K562 (cell line): Measurements from ENCODE around the gene DLAT. TPM values are rescaled to one million over a fixed set of nuclear protein-coding genes. Genes with fewer than 3 reads are reported as not detected.

ENCODE experiments used
- BCOR ChIP-seq: fragments of 450-650 bp; IDR thresholded peaks from 2 replicates; pipeline ENCODE4 v1.6.1; 2016
- CREB3L1 ChIP-seq: fragments of 450-650 bp; IDR thresholded peaks from 2 replicates; pipeline ENCODE4 v1.6.1; 2014; ENCODE audit warnings: low read depth, mild to moderate bottlenecking, moderate library complexity, borderline replicate concordance
- HDAC2 ChIP-seq: fragments of 450-650 bp; IDR thresholded peaks from 2 replicates; pipeline ENCODE4 v1.6.1; 2016; ENCODE audit warnings: mild to moderate bottlenecking
- LEF1 ChIP-seq: fragments of 450-650 bp; IDR thresholded peaks from 2 replicates; pipeline ENCODE4 v1.6.1; 2016; ENCODE audit warnings: mild to moderate bottlenecking
- MNT ChIP-seq, 2 experiments: fragments of 450-650 bp; conservative IDR thresholded peaks; 2 replicates each; pipeline ENCODE4 v1.6.1; 2017; ENCODE audit warnings: mild to moderate bottlenecking in 2 of 2, moderate library complexity in 2 of 2
- MXI1 ChIP-seq: IDR thresholded peaks from 2 replicates; pipeline ENCODE4 v1.6.1; 2011; ENCODE audit warnings: low read depth, mild to moderate bottlenecking, improper control_type of control experiment, low read length
- MYNN ChIP-seq, 2 experiments: sonication (generic); formaldehyde crosslinking in 1 of 2; IDR thresholded peaks; 2 replicates each; pipeline versions ENCODE4 v1.5.0 to v1.6.1; 2016 to 2020; ENCODE audit warnings: antibody characterized with exemption in 1 of 2, missing genetic modification reagents in 1 of 2
- PHF8 ChIP-seq: fragments of 200-600 bp; sonication (generic); IDR thresholded peaks from 2 replicates; pipeline ENCODE4 v1.6.1; 2012; ENCODE audit warnings: mixed run types, mild to moderate bottlenecking, inconsistent platforms, low read length, moderate library complexity, borderline replicate concordance
- POLR2B ChIP-seq: fragments of 450-650 bp; IDR thresholded peaks from 2 replicates; pipeline ENCODE4 v1.6.1; 2018; ENCODE audit warnings: low read depth; ENCODE audit not compliant: partially characterized antibody
- RHOXF2B ChIP-seq: fragments of 250-450 bp; sonication (Bioruptor Pico); conservative IDR thresholded peaks from 2 replicates; pipeline ENCODE4 v1.5.1; 2021
- SIN3B ChIP-seq: fragments of 450-650 bp; IDR thresholded peaks from 2 replicates; pipeline ENCODE4 v1.6.1; 2017; ENCODE audit warnings: low read depth, mild to moderate bottlenecking, moderate library complexity
- SOX6 ChIP-seq: fragments of 450-650 bp; IDR thresholded peaks from 2 replicates; pipeline ENCODE4 v1.6.1; 2014; ENCODE audit warnings: mild to moderate bottlenecking
- TEAD4 ChIP-seq, 2 experiments: sonication (generic) in 1 of 2; formaldehyde crosslinking in 1 of 2; IDR thresholded peaks; 2 replicates each; pipeline versions ENCODE4 v1.6.1 to v1.8.0; 2012 to 2022; ENCODE audit warnings: borderline replicate concordance in 1 of 2, inconsistent platforms in 1 of 2, low read length in 1 of 2, mild to moderate bottlenecking in 1 of 2, missing genetic modification reagents in 1 of 2
- ZFP30 ChIP-seq: fragments of 250-450 bp; sonication (Bioruptor Pico); IDR thresholded peaks from 2 replicates; pipeline ENCODE4 v1.8.0; 2022; ENCODE audit warnings: moderate library complexity, mild to moderate bottlenecking, inconsistent platforms, borderline replicate concordance
- ZNF444 ChIP-seq: fragments of 250-450 bp; sonication (Bioruptor Pico); IDR thresholded peaks from 2 replicates; pipeline ENCODE4 v1.4.0; 2020; ENCODE audit warnings: mild to moderate bottlenecking, moderate library complexity
- ZNF561 ChIP-seq: fragments of 450-650 bp; formaldehyde crosslinking; conservative IDR thresholded peaks from 2 replicates; pipeline ENCODE4 v1.4.0; 2020; ENCODE audit warnings: mild to moderate bottlenecking, moderate library complexity
- polyA plus RNA-seq, 8 experiments: library from polyadenylated mRNA; depleted of rRNA in 4 of 8; stranded (reverse) in 5 of 8; unstranded in 3 of 8; fragments of >200 nt; fragmentation: Nextera tagmentation in 2 of 8; fragmentation: Illumina TruSeq in 1 of 8; extraction: Ambion mirVana in 2 of 8; extraction: Trizol in 1 of 8; gene quantifications; 2 replicates each; pipeline versions ENCODE4 v1.2.1 to v1.2.3, GENCODE V29; 2011 to 2014; ENCODE audit warnings: inconsistent platforms in 1 of 8, missing spikeins in 1 of 8
- total RNA-seq, 7 experiments: library from RNA; depleted of rRNA in 6 of 7; stranded (reverse); fragments of >200 nt in 6 of 7; fragmentation: Illumina TruSeq in 2 of 7; extraction: Trizol in 2 of 7; gene quantifications; 2 replicates each; pipeline versions ENCODE4 v1.2.1 to v1.2.3, GENCODE V29; 2011 to 2021; ENCODE audit warnings: low replicate concordance in 1 of 7
- TF ChIP-seq, protein P1 (sequence below): sonication (generic); formaldehyde crosslinking; IDR thresholded peaks from 2 replicates; pipeline ENCODE4 v1.8.1; 2023; ENCODE audit warnings: mild to moderate bottlenecking, missing genetic modification reagents, moderate library complexity

DLAT gene
- total and polyA plus RNA-seq, 9 of the 15 experiments (the other 6 are each of a cell fraction or from before 2014, with no cell fraction given), result 41.7 to 152 (median 105) TPM

DNA sequence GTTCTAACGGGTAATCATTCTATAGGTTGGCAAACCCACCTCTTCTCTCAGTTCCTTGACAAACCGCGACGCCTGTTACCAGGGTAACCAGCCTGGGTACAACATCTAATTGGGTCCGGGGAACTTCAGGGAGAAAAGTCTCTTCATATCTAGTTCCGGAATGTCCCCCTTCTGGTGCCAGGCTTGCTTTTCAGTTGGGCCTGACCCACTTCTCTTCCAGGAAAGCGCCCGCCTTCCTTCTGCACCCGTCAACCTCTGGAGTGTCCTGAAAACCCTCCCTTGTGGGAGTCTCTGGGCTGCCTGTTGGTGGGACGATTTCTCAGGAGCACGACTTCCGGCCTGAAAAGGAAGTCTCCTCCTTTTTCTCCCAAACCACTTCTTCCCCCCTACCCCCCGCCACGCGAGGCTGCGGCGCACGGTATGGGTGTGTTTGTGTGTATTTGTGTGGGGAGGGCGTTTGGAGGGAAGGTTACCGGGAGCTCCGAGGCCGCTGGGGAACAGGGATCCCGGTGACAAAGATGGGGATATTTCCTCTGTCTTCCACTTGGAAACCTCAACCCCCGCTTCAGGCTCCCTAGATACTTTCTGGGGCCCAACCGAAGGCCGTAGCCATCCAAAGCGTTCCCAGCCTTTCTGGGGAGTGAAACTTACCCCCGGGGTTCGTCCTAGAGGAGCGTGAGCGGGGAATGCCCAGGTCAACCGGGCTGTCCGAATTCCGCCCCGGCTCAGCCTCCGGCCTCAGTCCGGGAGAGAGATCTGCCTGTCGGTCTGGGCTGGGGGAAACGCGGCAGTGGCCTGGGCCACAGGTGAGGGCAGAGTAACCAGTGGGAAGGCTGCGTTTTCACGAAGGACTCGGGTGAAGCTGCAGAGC is 49.0 kb downstream of the DLAT start, which contains the start of the genes NKAPD1 and PIH1D2 (continued):
- no peak for TF ChIP-seq ZFP30 (CRISPR knock-in tag)
- no peak for TF ChIP-seq ZNF561 (CRISPR knock-in tag)
- peak; percentile 57 for TF ChIP-seq CREB3L1
- no peak for TF ChIP-seq ZNF444 (CRISPR knock-in tag)
- TF ChIP-seq PHF8, result peak; percentile 76; the same call in 1 of the 2 replicates
- peak; percentile 65 for TF ChIP-seq SOX6
- TF ChIP-seq POLR2B, result peak; percentile 63
- TF ChIP-seq SIN3B, result peak; percentile 97
- TF ChIP-seq BCOR, result peak; percentile 22; the same call in 1 of the 2 replicates
- peak; percentile 83 for TF ChIP-seq LEF1
- TF ChIP-seq MYNN (IDR thresholded peaks at IDR 0.05), result no peak
- no peak for TF ChIP-seq MYNN (CRISPR knock-in tag; IDR thresholded peaks at IDR 0.05)
- peak; percentile 14; the same call in 1 of the 2 replicates for TF ChIP-seq RHOXF2B (CRISPR knock-in tag)
- TF ChIP-seq TEAD4 (IDR thresholded peaks at IDR 0.05; ENCODE audit: low read length), result 0 out of 2 replicates have a peak, but pooled peaks have one; percentile 23
- no peak for TF ChIP-seq TEAD4 (CRISPR knock-in tag; IDR thresholded peaks at IDR 0.05; ENCODE audit: borderline replicate concordance)
- peak; percentile 97 for TF ChIP-seq HDAC2
- TF ChIP-seq, protein P1, sequence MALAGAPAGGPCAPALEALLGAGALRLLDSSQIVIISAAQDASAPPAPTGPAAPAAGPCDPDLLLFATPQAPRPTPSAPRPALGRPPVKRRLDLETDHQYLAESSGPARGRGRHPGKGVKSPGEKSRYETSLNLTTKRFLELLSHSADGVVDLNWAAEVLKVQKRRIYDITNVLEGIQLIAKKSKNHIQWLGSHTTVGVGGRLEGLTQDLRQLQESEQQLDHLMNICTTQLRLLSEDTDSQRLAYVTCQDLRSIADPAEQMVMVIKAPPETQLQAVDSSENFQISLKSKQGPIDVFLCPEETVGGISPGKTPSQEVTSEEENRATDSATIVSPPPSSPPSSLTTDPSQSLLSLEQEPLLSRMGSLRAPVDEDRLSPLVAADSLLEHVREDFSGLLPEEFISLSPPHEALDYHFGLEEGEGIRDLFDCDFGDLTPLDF (CRISPR knock-in tag), result peak; percentile 83; the same call in 1 of the 2 replicates
- peak; percentile 69; the same call in 1 of the 2 replicates for TF ChIP-seq MXI1
- TF ChIP-seq MNT (conservative IDR thresholded peaks at IDR 0.05), result peak; percentile 97
